Osteoblast (primary cell): ENCODE data around the gene NCKAP5. TPM values are rescaled to one million over a fixed set of nuclear protein-coding genes. Genes with fewer than 3 reads are reported as not detected.

Experiments
- DNase-seq: peaks from one replicate; pipeline ENCODE4 v3.0.0; 2011; ENCODE audit warnings: low spot score, mixed read lengths; ENCODE audit not compliant: insufficient read length; ENCODE audit errors: missing footprints
- H2AFZ ChIP-seq: 2 replicates; pipeline ENCODE4 v1.6.0; 2011; ENCODE audit warnings: mild to moderate bottlenecking, low read length
- H3K27ac ChIP-seq: 2 replicates; pipeline ENCODE4 v1.5.1; 2011; ENCODE audit warnings: mild to moderate bottlenecking, low read depth, low read length, moderate library complexity
- H3K27me3 ChIP-seq: 2 replicates; pipeline ENCODE4 v1.6.0; 2012; ENCODE audit warnings: mild to moderate bottlenecking, control low read depth, inconsistent platforms, low read length, moderate library complexity; ENCODE audit not compliant: insufficient read depth
- H3K36me3 ChIP-seq: 2 replicates; pipeline ENCODE4 v1.5.1; 2011; ENCODE audit warnings: mild to moderate bottlenecking, low read length, control low read depth, moderate library complexity; ENCODE audit not compliant: insufficient read depth
- H3K4me1 ChIP-seq: 2 replicates; pipeline ENCODE4 v1.5.1; 2011; ENCODE audit warnings: mild to moderate bottlenecking, low read length, control low read depth, moderate library complexity; ENCODE audit not compliant: insufficient read depth
- H3K4me2 ChIP-seq: 2 replicates; pipeline ENCODE4 v1.6.0; 2011; ENCODE audit warnings: mild to moderate bottlenecking, low read length; ENCODE audit not compliant: insufficient read depth
- H3K4me3 ChIP-seq: fragments of 200-600 bp; sonication (generic); 3 replicates; pipeline ENCODE4 v1.5.1; 2012; ENCODE audit warnings: mild to moderate bottlenecking, low read length, inconsistent platforms; ENCODE audit not compliant: insufficient read depth
- H3K79me2 ChIP-seq: 2 replicates; pipeline ENCODE4 v1.6.0; 2012; ENCODE audit warnings: mild to moderate bottlenecking, low read length, control low read depth, inconsistent platforms; ENCODE audit not compliant: insufficient read depth
- H3K9me3 ChIP-seq: 2 replicates; pipeline ENCODE4 v1.5.1; 2011; ENCODE audit warnings: low read depth, low read length, control low read depth
- H4K20me1 ChIP-seq: 2 replicates; pipeline ENCODE4 v1.6.0; 2012; ENCODE audit warnings: mild to moderate bottlenecking, low read length, control low read depth; ENCODE audit not compliant: insufficient read depth
- total RNA-seq: library from RNA; depleted of rRNA; stranded (reverse); fragments of >200 nt; gene quantifications from 2 replicates; pipeline ENCODE4 v1.2.3, GENCODE V29; 2012
- TF ChIP-seq, protein P1 (sequence below): IDR thresholded peaks from 2 replicates; pipeline ENCODE4 v1.5.1; 2011; ENCODE audit warnings: mild to moderate bottlenecking, low read depth, low read length, moderate library complexity; ENCODE audit errors: extremely low read depth

The NCKAP5 gene
- total RNA-seq, 1 donor: 1.8 TPM

DNA sequence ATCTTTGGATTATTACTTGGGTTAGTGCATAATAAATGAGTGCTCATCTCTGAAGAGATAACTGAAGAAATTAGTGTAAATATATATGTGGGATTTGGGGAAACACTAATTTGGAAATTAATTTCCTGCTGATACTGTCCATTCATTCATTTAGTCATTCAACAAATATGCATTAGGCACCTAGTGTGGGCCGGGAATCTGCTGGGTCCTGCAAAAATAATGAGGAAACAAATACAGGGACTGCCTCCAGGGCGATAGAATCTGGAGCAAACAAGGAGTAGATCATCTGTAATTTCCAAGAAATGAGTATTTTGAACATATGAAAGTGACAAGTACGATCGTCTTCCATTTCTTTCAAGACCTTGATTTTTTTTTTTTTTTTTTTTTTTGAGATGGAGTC is 694.5 kb downstream of the NCKAP5 start:
- Histone ChIP-seq H3K4me3 (no peak overlapping the region), H4K20me1 (no peaks in the 10 kb centered on the region), H3K27ac (no peak overlapping the region), H3K36me3 (no peaks in the 10 kb centered on the region), H3K9me3 (no peaks in the 10 kb centered on the region), H2AFZ (no peak overlapping the region), H3K27me3 (no peaks in the 10 kb centered on the region), H3K4me1 (no peaks in the 10 kb centered on the region), H3K4me2 (no peak overlapping the region), H3K79me2 (no peaks in the 10 kb centered on the region)
- DNase-seq: no peak
- TF ChIP-seq, protein P1, sequence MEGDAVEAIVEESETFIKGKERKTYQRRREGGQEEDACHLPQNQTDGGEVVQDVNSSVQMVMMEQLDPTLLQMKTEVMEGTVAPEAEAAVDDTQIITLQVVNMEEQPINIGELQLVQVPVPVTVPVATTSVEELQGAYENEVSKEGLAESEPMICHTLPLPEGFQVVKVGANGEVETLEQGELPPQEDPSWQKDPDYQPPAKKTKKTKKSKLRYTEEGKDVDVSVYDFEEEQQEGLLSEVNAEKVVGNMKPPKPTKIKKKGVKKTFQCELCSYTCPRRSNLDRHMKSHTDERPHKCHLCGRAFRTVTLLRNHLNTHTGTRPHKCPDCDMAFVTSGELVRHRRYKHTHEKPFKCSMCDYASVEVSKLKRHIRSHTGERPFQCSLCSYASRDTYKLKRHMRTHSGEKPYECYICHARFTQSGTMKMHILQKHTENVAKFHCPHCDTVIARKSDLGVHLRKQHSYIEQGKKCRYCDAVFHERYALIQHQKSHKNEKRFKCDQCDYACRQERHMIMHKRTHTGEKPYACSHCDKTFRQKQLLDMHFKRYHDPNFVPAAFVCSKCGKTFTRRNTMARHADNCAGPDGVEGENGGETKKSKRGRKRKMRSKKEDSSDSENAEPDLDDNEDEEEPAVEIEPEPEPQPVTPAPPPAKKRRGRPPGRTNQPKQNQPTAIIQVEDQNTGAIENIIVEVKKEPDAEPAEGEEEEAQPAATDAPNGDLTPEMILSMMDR: no peak

DNA sequence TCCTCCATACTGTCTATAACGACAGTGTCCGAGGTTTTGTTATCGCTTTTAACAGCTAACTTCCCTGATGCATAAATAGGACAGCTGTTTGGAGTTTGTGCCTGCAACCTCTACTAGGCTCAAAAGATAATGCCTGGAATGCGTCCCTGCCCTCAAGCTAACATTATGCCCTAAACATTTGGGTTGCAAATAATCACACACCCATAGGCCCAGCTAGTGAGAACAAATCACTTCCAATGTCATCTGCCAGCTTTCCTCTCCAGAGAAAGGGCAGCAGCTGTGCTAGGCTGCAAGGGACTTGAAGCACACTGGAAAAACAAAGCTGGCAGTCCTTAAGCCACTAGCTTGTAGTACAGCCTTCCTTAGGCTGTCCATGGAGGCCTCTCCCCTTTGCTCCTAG is 696.4 kb downstream of the NCKAP5 start:
- H2AFZ ChIP-seq: no peak overlapping the region
- no peak overlapping the region for H3K4me2 ChIP-seq
- TF ChIP-seq, protein P1: no peak

DNA sequence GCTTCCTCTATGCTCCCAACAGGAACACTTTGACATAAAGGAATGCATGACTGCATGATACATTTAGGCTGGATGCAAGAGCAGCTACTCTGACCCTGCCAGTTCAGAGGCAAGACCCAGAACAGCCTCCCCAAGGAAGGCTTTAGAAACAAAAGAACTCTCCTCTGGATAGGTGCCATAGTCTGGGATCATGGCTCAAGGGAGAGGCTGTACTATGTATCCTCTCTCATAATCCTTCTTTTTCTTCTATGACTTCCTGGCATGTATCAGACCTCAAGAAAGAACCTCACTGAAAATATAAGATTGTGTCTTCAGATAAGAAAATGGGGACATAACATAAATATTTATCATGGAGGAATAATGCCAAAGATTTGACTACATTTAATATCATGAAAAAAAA is 704.3 kb downstream of the NCKAP5 start:
- Histone ChIP-seq H3K79me2 (no peaks in the 10 kb centered on the region), H3K4me3 (no peak overlapping the region), H3K36me3 (no peaks in the 10 kb centered on the region), H3K4me1 (no peaks in the 10 kb centered on the region), H2AFZ (no peak overlapping the region), H3K27ac (no peak overlapping the region), H3K9me3 (no peaks in the 10 kb centered on the region), H3K4me2 (no peak overlapping the region), H3K27me3 (no peaks in the 10 kb centered on the region), H4K20me1 (no peaks in the 10 kb centered on the region)
- TF ChIP-seq, protein P1: no peak
- DNase-seq: no peak

More for the DNA sequence above, 696.4 kb downstream of the NCKAP5 start:
- DNase-seq: no peak
- no peak overlapping the region for H3K4me3 ChIP-seq
- no peaks in the 10 kb centered on the region for H3K4me1 ChIP-seq
- no peaks in the 10 kb centered on the region for H3K9me3 ChIP-seq
- H3K27me3 ChIP-seq: no peaks in the 10 kb centered on the region
- no peaks in the 10 kb centered on the region for H3K36me3 ChIP-seq
- no peaks in the 10 kb centered on the region for H3K79me2 ChIP-seq
- no peaks in the 10 kb centered on the region for H4K20me1 ChIP-seq
- no peak overlapping the region for H3K27ac ChIP-seq

DNA sequence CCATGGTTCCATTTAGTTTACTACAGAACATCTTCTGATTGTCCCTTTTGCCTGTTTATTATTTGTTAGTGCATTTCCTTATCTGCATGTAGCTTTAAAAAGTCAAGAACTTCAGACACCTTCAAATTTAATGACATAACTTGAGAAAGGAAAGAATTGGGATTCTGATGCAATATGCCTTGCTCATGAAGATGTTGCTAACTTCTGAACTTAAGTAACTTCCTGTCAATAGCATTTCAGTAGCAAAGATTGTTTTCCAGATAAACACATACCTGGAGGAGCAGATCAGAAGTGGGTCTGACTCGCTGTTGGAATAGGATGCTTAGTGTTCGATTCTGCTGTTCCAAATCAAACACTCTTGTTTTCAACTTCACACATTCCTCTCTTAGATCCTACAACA is 708.0 kb downstream of the NCKAP5 start:
- H3K27ac ChIP-seq: no peak overlapping the region
- peak; percentile 45 for DNase-seq
- H4K20me1 ChIP-seq: no peaks in the 10 kb centered on the region
- H3K36me3 ChIP-seq: no peaks in the 10 kb centered on the region
- H2AFZ ChIP-seq: no peak overlapping the region
- no peak overlapping the region for H3K4me2 ChIP-seq
- H3K79me2 ChIP-seq: no peaks in the 10 kb centered on the region
- no peaks in the 10 kb centered on the region for H3K4me1 ChIP-seq
- H3K27me3 ChIP-seq: no peaks in the 10 kb centered on the region
- H3K4me3 ChIP-seq: no peak overlapping the region
- TF ChIP-seq, protein P1: no peak
- no peaks in the 10 kb centered on the region for H3K9me3 ChIP-seq
